GM21786 (cell line): ENCODE data around the gene GRM5.
"Not testable (repeated sequence)": the region's sequence is repeated elsewhere in the genome, so short reads cannot be mapped to it uniquely, and the experiment has no call there.

Experiments used
- ATAC-seq: cut with Tn5 transposase; IDR thresholded peaks from one replicate; pipeline ENCODE4 v1.9.1; 2021; ENCODE audit not compliant: unreplicated experiment

The GRM5 gene

DNA sequence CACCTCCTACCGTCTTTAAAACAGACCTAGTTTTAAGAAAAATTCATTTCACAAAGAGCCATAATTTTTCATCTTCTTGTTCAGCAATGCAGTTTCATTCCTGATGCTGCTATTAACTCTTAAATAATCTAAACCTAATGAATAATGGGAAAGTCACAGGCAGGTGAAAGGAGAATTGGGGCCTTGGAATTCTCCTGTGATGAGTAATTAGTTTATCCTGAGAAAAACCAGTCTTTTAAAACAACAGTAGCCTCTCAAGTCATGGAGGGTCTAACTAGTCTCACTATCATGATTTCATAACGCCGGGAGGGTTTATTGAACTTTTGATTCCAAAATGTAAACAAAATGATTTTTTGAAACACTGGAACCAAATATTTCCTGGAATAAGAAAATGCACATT lies 86.8 kb downstream of the GRM5 start:
- not testable (repeated sequence) for ATAC-seq

DNA sequence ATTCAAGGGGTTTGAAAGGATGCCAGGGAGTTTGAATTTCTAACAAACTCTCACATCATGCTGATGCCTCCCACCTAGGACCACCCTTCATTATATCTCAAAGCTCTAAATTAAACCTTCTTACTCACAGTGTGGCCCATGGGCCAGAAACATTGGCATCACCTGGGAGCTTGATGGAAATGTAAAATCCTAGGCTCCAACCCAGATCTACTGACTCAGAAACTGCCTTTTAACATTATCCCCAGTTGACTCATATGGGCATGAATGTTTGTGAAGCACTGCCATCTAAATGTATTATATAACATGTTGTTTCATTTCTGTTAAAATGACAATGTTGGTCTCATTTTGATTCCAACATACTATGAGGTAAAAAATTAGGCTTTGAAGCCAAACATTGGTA lies 90.3 kb downstream of the GRM5 start:
- ATAC-seq = not testable (repeated sequence)

DNA sequence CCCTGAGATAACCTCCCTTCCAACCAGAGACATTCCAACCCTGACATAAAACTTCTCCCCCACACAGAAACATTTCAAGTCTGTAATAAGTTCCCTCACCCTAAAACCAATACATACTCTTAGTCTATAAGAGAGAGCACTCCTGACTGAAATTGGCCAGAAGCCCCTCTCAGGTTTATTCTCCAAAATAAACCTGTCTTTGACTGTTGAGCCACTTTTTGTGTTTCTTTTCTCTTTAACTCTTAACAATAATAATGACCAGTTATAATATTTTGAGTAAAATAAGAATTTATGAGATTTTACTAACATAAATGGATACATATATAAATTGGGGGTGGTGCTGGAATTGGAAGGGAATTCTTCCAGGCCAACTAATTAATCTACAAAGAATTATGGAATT lies 93.6 kb downstream of the GRM5 start:
- no peak for ATAC-seq

DNA sequence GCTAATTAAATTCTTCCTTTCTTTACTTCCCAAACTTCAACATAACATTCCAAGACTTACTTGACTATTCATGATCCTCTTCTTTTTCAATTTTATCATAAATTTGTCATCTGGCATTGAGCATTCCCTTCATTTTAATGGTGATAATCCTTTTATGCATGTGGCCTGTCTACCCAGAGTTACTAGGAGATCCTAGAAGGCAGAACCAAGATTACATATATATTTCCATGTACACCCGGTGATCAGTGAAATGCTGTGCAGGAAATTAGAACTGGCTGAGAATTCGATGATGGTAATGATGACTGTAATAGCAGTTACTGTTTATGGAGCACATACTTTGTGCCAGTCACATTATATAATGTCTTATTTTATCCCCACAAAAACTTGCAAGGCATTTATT lies 104.2 kb downstream of the GRM5 start:
- not testable (repeated sequence) for ATAC-seq

DNA sequence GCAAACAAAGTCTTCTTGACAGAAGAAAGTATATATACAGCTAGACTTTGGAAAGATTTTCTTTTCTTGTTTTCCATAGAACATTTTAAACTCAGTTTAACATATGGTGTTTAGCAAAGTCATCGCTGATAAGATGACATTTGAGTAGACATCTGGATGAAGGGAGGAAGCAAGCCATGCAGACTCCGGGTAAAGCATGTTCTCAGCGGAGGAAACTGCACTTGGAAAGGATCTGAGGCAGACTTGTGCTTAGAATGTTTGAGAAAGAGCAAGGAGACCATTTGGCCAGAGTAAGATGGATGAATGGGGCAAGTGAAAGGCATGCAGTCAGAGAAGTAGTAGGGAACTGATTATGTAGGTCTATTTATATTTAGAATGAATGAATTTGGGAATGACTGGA lies 105.9 kb downstream of the GRM5 start:
- ATAC-seq = not testable (repeated sequence)

DNA sequence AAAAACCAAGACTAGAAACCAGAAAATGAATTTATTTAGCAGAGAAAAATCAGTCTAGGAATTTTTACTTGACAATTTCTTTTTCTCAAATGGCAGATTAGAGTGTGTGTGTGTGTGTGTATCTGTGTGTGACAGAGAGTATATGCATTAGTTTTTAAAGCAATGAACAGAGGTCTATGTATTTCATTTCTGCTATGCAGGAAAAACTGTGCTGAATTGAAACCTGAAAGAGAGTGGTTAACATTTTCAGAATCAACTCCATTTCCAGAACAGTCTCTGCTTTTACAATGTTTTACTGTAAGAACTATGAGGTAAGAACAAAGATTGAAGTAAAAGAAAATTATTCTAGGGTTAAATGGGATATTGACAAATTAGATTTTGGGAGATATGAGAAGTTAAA lies 114.8 kb downstream of the GRM5 start:
- no peak for ATAC-seq

DNA sequence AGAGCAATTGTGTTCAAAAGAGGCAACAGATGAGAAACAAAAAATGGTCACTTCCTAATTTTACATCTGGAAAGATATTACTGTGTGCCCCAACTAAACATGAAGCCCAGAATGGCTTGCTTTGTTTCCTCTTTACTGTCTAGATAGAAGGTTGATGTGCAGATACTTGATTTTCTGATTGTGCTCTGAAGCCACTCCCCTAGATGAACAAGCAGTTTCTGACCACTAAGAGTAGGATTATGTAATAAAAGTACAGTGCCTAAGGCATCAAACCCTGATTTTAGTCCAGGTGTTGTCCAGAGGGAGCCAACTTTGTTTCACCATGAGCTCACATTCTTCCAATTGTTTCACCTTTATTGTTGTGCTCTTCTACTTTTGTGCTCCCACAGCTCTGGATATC lies 116.9 kb downstream of the GRM5 start:
- not testable (repeated sequence) for ATAC-seq

DNA sequence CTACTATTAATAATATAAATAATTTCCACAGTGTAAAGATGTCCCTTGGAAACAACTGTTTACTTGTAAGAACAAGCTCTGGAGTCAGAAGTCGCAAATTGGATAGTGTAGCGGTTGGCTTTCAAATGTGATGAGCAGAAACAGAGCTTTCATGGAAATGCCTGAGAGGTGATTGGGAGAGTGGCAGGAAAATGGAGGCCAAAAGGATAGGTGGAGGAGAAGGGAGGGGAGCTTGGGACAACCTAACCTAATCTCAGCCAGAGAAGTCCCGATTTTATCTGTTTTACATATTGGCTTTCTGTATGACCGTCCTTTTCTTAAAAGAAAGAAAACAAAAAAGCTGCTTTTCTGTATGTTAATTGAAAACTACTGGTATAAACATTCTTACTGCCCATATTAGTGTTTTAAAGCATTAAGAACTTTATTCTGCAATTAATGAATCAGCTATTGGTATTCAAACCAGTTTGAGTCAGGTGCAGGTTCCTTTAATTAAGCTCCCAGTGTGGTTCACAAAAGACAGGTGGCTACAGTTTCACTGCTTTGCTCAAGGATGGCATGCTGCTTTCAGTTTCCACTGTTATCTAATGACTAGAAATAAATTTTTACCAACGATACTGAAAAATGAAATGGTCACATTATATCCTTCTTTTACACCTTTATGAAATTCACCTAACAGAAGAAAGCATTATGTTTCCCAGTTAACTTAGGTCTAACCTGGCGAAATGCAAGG lies 117.8 kb downstream of the GRM5 start:
- ATAC-seq = peak; percentile 64

DNA sequence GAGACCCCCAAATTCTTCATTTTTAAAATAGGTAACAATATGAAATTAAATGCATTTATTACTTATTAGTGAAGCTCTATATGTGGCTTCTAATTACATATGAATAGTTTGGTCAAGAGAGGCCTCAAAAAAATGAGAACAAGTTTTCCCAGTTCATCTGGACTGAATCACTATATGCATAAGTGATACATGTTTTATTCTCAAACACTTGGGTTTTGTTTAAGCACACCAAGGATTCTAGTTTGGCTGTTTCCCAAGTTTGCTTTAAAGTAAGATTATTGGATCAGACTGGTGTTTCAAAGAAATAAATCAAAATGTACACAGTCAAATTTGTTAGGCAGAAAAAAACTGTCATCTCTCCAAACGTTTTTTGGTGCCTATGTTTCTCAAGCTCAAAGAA lies 136.1 kb downstream of the GRM5 start:
- ATAC-seq = not testable (repeated sequence)

DNA sequence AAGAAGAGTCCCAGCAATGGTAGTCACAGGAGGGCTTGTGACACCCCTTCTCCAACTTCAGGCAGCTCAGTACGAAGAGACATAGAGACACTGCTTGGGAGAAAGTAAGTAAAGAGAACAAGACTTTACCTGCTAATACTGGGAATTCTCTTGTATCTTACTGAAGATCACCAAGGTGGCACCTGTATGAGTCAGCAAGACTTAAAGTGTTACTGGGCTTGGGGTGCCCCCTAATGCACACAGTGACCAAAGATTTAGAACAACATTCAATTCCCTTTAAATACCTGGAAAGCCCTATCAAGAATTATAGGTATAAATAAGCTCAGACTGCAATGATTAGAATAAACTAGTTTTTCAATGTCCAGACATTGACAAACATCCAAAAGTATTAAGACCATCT lies 148.7 kb downstream of the GRM5 start:
- ATAC-seq = not testable (repeated sequence)

DNA sequence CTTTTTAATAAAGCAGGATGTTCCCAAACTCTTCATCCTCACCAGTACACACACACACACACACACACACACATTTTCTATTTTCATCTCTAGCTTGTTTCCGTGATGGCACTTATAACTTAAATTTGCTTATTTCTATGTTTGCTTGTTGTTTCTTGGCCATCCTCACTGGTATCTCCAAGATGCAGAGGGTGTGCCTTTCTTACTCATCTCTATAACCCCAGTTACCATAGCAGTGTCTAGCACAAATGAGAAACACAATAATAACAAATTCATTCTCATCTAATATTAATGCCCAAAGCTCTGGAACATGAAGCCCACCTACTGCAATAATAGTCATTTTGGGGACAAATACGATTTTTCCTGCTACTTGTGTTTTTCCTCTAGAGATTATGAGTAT lies 156.3 kb downstream of the GRM5 start:
- no peak for ATAC-seq

DNA sequence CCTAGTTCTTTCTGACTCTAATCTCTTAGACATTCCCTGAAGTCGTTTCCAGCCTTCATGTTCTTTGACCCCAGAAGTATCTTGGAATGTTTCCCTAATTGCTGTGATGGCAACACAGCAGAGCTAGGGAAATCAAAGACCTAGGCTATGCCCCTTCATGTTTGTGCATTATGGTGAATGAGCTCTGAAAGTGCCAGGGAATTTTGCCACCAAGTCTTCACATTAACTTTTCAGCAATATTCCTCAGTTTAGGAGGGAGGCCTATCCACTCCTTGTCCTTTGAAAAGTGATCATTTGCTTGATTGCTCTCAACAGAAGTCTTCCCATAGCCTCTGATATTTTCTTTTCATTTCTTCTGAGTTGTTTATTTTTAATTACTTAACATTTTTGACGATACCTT lies 164.3 kb downstream of the GRM5 start:
- not testable (repeated sequence) for ATAC-seq

DNA sequence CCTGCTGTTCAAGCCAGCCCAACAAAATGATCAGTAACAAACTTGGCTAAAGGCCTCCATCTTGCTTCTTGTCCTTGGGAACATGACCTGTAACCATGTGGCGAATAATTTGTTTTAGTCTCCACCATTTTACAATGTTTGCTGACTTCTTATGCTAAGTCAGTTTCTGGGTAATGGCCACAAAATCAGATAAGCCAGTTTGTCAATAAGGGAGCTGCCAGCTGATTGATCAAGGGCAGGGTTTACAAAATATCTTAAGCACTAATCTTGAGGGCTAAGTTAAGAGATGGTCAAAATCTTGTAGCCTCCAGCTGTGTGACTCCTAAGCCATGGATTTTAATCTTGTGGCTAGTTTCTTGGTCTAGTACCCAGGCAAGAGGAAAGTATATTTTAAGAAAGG lies 176.9 kb downstream of the GRM5 start:
- ATAC-seq = not testable (repeated sequence)

DNA sequence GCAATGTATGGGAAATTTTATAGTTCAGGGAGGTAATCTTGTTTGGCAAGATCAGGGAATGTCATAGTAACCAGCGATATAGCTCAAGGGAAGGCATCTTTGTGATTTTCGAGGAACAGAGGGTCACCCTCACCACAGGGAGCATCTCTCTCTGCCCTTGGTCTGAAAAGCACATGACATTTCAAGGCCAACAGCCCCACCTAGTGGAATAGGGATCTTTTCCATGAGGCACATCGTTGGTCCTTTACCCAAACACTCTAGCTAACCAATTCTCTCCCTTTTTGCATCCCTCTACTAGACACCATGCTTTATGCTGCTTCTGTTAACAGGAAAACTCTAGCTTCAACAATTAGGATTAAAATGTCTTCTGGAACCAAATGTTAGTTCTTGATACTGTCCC lies 179.0 kb downstream of the GRM5 start:
- ATAC-seq = peak; percentile 82

DNA sequence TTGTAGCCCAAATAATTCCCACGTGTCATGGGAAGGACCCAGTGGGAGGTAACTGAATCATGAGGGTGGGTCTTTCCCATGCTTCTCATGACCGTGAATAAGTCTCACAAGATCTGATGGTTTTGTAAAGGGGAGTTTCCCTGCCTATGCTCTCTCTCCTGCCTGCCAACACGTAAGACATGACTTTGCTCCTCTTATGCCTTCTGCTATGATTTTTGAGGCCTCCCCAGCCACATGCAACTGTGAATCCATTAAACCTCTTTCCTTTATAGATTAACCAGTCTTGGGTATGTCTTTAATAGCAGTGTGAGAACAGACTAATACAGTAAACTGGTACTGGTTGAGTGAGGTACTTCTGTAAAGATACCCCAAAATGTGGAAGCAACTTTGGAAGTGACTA lies 183.0 kb downstream of the GRM5 start:
- not testable (repeated sequence) for ATAC-seq

DNA sequence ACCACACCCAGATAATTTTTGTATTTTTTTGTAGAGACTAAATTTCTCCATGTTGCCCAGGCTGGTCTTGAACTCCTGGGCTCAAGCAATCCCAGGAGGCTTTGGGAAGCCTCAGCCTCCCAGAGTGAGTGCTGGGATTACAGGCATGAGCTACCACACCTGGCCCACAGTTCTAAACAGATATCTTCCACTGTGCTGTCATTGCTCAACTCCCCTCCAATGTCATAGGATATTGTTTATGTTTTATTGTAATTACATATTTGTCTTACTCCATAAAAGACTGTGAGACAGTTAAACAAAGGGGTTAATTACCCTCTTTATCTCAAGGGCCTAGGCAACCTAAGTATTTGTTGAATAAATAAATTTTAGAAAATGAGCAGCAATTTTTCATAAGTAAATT lies 204.2 kb downstream of the GRM5 start:
- ATAC-seq = no peak

DNA sequence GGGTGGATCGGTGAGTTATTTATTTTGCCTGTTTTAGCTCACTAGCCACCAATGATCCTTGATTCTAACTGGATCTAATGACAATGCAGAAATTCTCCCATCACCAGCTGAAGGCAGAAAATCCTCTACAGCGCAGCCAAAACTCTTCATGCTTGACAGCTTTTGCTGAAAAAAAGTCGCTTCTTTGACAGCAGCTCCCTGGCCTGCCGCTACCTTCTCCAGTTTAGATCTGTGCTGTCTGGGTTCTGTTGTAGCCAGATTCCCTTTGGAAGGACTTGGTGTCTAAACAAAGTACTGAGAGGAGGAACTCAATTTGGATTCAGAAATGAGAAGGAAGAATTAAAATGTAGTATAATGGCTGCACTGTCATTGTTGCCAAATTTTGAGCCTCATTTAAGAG lies 205.4 kb downstream of the GRM5 start:
- ATAC-seq = not testable (repeated sequence)

DNA sequence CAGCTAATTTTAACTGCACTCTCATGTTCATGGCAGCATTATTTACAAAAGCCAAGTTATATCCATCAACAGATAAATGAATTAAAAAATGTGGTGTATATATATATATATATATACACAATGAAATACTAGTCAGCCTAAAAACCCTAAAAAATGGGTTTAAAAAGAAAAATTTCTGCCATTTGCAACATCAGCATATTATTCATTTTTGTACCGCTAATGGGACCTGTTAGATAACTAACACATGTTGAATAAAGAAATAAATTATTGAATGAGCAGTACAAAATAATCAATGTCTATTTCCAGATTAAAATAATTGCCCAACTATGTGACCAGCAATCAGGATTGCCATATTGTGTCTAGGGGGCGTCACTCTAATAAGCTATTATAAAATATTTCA lies 211.8 kb downstream of the GRM5 start:
- not testable (repeated sequence) for ATAC-seq

DNA sequence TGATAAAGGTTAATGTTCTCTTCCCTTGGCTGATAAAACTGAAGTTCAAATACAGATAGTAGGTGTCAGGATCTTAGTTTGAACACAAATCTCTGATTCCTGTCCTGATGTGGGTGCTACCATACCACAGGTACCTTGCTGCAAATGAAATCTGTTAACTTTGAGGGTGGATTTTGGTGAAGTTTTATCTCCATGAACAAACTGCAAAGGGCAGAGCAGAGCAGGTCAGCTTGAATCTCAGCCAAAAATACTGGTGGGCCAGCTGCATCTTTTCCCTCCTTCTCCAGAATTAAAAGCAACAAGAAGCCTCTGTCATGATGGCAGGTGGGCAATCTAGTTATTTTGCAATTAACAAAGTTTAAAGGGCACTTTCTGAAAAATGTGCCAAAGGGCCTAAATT lies 214.2 kb downstream of the GRM5 start:
- not testable (repeated sequence) for ATAC-seq

DNA sequence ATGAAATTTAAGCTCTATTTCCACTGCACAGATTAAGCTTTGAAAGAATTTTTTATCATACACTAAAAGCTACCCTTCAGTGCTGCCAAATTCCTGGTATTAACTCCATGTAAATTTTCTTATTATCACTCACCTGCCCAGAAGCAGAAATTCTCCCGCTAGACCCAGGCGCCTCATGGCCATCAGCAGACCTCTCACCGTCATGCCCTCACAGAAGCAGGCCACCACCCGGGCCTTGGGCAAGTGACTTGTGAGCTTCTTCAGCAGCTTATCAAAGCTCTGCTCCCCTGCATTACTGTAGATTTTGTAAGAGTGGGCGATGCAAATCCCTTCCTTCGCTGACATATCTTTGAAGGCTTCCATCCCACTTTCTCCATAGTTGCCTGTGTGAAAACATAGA lies 216.0 kb downstream of the GRM5 start:
- not testable (repeated sequence) for ATAC-seq

DNA sequence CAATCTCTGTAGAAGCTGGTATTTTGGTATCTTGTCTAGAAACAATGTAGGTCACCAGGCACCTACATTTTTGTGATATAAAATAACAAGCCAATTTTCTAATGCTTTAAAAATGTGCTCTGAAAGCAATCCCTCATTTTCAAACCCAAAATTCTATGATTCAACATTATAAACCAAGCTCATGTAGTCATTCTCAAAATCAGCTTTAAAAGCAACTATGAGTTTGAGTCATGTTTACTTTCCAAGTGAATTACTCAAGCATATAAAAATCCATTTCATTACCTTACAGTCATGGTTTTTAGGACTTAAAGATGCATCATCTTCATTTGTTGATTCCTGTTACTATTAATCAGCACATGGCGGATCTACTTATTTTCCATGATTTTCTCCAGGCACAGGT lies 216.4 kb downstream of the GRM5 start:
- ATAC-seq = no peak

DNA sequence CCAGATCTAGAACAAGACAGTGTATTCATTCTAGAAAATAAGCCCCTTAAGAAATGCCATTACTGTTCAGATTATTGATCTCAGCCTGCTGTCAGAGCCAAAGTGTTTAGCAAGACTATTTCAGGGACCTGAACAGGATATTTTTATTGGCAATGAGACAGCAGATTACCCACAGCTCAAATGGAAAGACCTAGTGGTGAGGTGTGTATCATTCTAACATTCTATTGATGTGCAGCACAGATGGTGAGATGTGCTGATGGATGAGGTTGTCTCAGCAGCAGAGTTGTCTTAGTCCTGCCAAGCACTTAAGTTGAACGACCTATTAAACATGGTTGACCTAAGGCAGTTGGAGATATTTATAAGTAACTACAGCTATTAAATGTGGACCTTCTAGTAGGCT lies 219.5 kb downstream of the GRM5 start:
- ATAC-seq = not testable (repeated sequence)

DNA sequence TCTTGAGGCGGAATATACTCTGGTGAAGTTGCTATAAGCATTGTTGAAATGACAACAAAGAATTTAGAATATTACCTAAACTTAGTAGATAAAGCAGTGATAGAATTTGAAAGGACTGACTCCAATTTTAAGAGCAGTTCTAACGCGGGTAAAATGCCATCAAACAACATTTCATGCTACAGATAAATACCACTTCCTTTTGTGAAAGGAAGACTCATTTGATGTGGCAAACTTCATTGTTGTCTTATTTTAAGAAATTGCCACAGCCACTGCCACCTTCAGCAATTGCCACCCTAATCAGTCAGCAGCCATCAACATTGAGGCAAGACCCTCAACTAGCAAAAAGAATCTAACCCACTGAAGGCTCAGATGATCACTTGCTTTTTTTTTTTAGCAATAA lies 220.8 kb downstream of the GRM5 start:
- not testable (repeated sequence) for ATAC-seq
